Stimulated activated memory B cell treated with anti-CD40 and anti-IgM and Interleukin-4, amounts not matched to agents 10 μg/mL and 1 μg/mL and 100 μg/mL, for 72 hours (primary cell): ENCODE measurements around the gene DNMT3A.

Experiments used
- ATAC-seq: fragments of 150-1000 bp; cut with Tn5 transposase; 2 replicates; pipeline ENCODE4 v1.10.0; 2021
- H3K27ac Mint-ChIP-seq: one replicate; pipeline ENCODE4 v1.8.0; 2022; ENCODE audit warnings: mild to moderate bottlenecking, mixed read lengths
- H3K27me3 Mint-ChIP-seq: one replicate; pipeline ENCODE4 v1.8.0; 2022; ENCODE audit warnings: mixed read lengths
- H3K36me3 Mint-ChIP-seq: one replicate; pipeline ENCODE4 v1.8.0; 2022; ENCODE audit warnings: mixed read lengths
- H3K4me1 Mint-ChIP-seq: one replicate; pipeline ENCODE4 v1.8.0; 2022; ENCODE audit warnings: mixed read lengths
- H3K4me3 Mint-ChIP-seq: one replicate; pipeline ENCODE4 v1.8.0; 2022; ENCODE audit warnings: mild to moderate bottlenecking, moderate library complexity, mixed read lengths
- H3K9me3 Mint-ChIP-seq: one replicate; pipeline ENCODE4 v1.8.0; 2022; ENCODE audit warnings: mixed read lengths

Gene DNMT3A

GRCh38 chr2:25365241-25365640 lies 23.5 kb upstream of the DNMT3A start:
- no peaks in the 10 kb centered on the region for H3K9me3 Mint-ChIP-seq
- no peak overlapping the region for H3K27ac Mint-ChIP-seq
- no peak overlapping the region for H3K4me3 Mint-ChIP-seq
- H3K4me1 Mint-ChIP-seq, result peaks cover 35% of the 10 kb centered on the region
- no peaks in the 10 kb centered on the region for H3K36me3 Mint-ChIP-seq
- H3K27me3 Mint-ChIP-seq, result no peaks in the 10 kb centered on the region
- no peak for ATAC-seq

DNA sequence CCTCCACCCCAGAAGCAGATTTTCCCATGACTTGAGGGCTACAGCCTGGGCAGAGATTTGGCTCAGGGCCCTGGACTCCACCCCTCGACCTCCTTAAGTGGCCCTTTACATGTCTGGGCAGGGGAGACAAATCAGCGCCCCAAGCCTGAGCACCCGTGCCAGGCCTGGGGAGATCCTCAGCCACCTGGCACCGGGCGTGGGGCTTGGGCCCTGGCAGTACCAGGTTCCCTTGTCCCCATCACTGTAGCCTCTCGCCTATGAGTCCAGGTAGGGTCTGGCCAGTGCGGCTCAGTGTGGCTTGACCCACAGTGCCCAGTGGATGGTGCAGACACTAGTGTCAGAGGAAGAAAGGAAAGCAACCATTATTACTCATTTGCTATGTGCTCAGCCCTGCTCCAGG lies 22.0 kb upstream of the DNMT3A start:
- peak overlapping the region; percentile 39 for H3K4me3 Mint-ChIP-seq
- H3K9me3 Mint-ChIP-seq, result no peaks in the 10 kb centered on the region
- H3K4me1 Mint-ChIP-seq, result peaks cover 36% of the 10 kb centered on the region
- H3K27me3 Mint-ChIP-seq, result no peaks in the 10 kb centered on the region
- H3K36me3 Mint-ChIP-seq, result no peaks in the 10 kb centered on the region
- peak overlapping the region; percentile 90 for H3K27ac Mint-ChIP-seq
- ATAC-seq, result no peak

DNA sequence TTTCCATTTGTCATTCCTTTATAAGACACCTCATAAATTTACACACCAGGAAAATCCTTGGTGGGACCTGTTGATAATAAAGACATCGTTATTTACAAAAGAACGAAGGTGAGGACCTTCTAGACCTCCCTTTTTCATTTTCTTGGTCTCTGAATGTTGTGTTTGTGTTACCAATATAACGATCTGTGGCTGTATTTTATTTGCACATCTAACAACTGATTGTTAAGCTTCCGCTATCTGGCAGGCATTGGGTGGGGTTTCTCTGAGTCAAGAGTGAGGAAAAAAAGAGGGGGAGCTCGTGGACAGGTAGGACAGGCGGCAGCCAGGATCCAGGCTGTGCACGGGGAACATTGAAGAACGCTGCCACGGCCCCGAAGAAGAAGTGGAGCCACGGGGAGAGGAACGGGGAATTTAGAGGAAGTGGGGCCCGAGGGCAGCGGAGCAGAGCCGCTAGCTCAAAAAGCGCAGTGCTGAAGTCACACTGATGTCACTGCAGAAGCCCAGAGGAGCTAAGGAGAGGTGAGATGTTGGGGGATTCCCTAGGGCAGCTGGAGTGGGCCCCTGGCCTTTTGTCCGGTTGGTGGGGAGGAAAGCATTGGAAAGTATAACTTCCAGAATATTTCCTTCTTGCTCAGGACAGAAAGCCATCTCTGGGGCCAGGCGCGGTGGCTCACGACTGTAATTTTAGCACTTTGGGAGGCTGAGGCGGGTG lies 20.9 kb upstream of the DNMT3A start:
- Mint-ChIP-seq H3K27ac (peak overlapping the region; percentile 90), H3K9me3 (no peaks in the 10 kb centered on the region), H3K4me1 (peaks cover 46% of the 10 kb centered on the region), H3K4me3 (peak overlapping the region; percentile 85), H3K36me3 (no peaks in the 10 kb centered on the region), H3K27me3 (no peaks in the 10 kb centered on the region)
- ATAC-seq, result peak; percentile 91

DNA sequence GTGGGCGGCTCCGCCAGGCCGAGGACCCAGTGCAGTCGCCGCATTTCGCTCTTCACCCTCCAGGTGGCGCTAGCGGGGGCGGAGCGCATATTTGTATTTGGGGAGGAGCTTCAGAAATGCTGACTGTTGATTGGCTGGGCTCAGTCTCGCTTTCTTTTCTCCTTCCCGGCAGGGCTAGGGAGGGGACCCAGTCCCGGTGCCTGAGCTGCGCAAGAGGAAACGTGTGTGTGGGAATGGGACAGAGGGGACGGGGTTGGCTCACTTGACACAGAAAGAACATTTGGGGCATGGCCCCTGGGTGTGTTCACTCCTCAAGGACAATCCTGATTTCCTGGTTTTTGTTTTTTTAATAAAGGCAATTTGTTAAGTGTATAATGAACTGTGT lies 20.3 kb upstream of the DNMT3A start:
- Mint-ChIP-seq H3K36me3 (no peaks in the 10 kb centered on the region), H3K4me1 (peaks cover 46% of the 10 kb centered on the region), H3K9me3 (no peaks in the 10 kb centered on the region), H3K27me3 (no peaks in the 10 kb centered on the region), H3K27ac (peak overlapping the region; percentile 90), H3K4me3 (peak overlapping the region; percentile 85)
- ATAC-seq, result peak; percentile 94

DNA sequence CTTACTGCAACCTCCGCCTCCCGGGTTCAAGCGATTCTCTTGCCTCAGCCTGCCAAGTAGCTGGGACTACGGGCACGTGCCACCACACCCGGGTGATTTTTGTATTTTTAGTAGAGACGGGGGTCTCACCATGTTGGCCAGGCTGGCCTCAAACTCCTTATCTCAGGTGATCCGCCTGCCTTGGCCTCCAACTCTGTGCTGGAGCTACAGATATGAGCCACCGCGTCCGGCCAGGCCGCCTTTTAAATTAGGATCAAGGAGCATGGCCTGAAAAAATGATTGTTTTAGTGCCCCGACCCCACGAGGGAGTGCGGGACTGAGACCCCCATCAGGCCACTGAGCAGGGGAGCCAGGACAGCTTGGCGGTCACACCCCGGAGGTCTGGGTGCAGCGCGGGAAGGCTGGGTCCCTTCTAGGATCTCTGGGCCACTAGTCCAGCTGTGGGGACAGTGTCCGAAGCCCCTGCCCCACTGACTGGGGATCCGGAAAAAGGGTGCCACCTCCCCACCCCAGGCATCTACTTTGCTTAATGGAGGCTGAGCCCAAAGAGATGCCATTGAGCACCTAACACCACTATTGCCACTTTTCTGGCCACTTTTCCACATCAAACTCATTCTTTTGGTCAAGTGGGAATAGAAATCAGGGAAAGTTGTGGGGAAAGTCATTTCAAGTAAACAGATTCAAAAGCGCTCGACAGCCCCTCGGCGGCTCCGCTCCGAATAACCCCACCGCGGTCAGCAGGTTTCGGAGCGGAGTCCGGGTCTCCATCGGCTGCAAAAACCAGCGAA lies 19.7 kb upstream of the DNMT3A start:
- no peaks in the 10 kb centered on the region for H3K36me3 Mint-ChIP-seq
- no peaks in the 10 kb centered on the region for H3K27me3 Mint-ChIP-seq
- H3K27ac Mint-ChIP-seq, result peak overlapping the region; percentile 90
- no peaks in the 10 kb centered on the region for H3K9me3 Mint-ChIP-seq
- H3K4me3 Mint-ChIP-seq, result peak overlapping the region; percentile 85
- peaks cover 43% of the 10 kb centered on the region for H3K4me1 Mint-ChIP-seq
- ATAC-seq, result no peak

DNA sequence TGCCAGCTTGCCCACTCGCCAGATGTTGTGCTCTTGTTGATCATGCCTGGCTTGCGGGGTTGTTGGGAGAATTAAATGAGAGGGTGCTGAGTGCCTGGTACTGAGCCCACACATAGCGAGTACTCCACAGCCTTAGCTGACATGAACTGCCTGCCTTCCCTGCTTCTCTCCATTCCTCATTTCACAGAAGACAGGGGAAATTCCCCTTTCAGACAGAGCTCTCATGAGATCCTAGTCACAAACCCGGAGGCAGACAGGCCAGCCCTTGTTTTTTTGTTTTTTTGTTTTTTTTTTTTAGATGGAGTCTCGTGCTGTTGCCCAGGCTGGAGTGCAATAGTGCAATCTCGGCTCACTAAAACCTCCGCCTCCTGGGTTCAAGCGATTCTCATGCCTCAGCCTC lies 17.1 kb upstream of the DNMT3A start:
- Mint-ChIP-seq H3K4me1 (peaks cover 33% of the 10 kb centered on the region), H3K9me3 (no peaks in the 10 kb centered on the region), H3K4me3 (no peak overlapping the region), H3K27me3 (no peaks in the 10 kb centered on the region), H3K27ac (peak overlapping the region; percentile 50), H3K36me3 (no peaks in the 10 kb centered on the region)
- no peak for ATAC-seq

- Mint-ChIP-seq H3K27me3 (no peaks in the 10 kb centered on the region), H3K4me3 (no peak overlapping the region), H3K36me3 (no peaks in the 10 kb centered on the region), H3K27ac (peak overlapping the region; percentile 50), H3K4me1 (peaks cover 28% of the 10 kb centered on the region), H3K9me3 (no peaks in the 10 kb centered on the region)
- ATAC-seq, result no peak
Measured at GRCh38 chr2:25358249-25358815, 16.6 kb upstream of the DNMT3A start.

GRCh38 chr2:25356088-25356487 lies 14.4 kb upstream of the DNMT3A start:
- H3K4me3 Mint-ChIP-seq, result no peak overlapping the region
- H3K4me1 Mint-ChIP-seq, result peaks cover 18% of the 10 kb centered on the region
- ATAC-seq, result no peak
- H3K27ac Mint-ChIP-seq, result no peak overlapping the region
- H3K9me3 Mint-ChIP-seq, result no peaks in the 10 kb centered on the region
- no peaks in the 10 kb centered on the region for H3K36me3 Mint-ChIP-seq
- no peaks in the 10 kb centered on the region for H3K27me3 Mint-ChIP-seq

DNA sequence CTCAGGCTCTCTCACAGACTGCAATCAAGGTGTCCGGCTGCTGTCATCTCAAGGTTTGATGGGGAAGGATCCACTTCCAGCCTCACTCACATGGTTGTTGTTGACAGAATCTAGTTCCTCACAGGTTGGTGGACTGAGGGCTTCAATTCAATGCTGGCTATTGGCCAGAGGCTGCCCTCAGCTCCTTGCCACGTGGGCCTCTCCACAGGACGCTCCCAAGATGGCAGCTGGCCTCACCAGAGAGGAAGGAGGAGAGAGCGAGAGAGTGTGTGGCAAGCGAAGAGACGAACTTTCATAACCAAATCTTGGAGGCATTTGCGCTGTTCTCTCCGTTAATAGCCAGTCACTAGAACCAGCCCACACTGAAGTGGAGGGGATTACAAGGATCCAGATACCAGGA lies 13.5 kb upstream of the DNMT3A start:
- Mint-ChIP-seq H3K27ac (no peak overlapping the region), H3K4me3 (no peak overlapping the region), H3K9me3 (peaks cover 3% of the 10 kb centered on the region), H3K27me3 (no peaks in the 10 kb centered on the region), H3K4me1 (peaks cover 22% of the 10 kb centered on the region), H3K36me3 (no peaks in the 10 kb centered on the region)
- ATAC-seq, result no peak

DNA sequence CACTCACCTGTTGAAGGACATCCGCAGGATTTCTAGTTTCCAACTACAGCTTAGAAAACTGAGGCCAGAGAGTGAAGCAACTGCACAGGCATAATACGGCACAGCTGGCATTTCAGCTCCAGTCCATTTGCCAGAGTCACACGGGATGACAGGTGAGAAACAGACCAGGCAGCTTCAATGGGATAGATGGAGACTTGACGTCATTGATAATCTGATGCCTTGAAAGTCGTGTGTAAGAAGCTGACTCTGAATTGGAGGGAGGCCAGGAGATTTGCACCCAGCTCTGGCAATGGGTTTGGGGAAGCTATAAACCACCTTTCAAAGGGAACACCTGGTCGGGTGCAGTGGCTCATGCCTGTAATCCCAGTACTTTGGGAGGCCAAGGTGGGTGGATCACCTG lies 12.4 kb upstream of the DNMT3A start:
- ATAC-seq, result no peak
- H3K9me3 Mint-ChIP-seq, result peaks cover 4% of the 10 kb centered on the region
- H3K27ac Mint-ChIP-seq, result no peak overlapping the region
- H3K4me3 Mint-ChIP-seq, result no peak overlapping the region
- H3K27me3 Mint-ChIP-seq, result no peaks in the 10 kb centered on the region
- H3K4me1 Mint-ChIP-seq, result peaks cover 31% of the 10 kb centered on the region
- no peaks in the 10 kb centered on the region for H3K36me3 Mint-ChIP-seq

GRCh38 chr2:25349397-25349796 lies 7.7 kb upstream of the DNMT3A start:
- H3K36me3 Mint-ChIP-seq, result no peaks in the 10 kb centered on the region
- H3K9me3 Mint-ChIP-seq, result peaks cover 4% of the 10 kb centered on the region
- ATAC-seq, result no peak
- peaks cover 31% of the 10 kb centered on the region for H3K4me1 Mint-ChIP-seq
- H3K4me3 Mint-ChIP-seq, result no peak overlapping the region
- H3K27me3 Mint-ChIP-seq, result no peaks in the 10 kb centered on the region
- no peak overlapping the region for H3K27ac Mint-ChIP-seq

GRCh38 chr2:25347846-25348245 lies 6.1 kb upstream of the DNMT3A start:
- no peak for ATAC-seq
- Mint-ChIP-seq H3K4me3 (no peak overlapping the region), H3K9me3 (peaks cover 4% of the 10 kb centered on the region), H3K27me3 (no peaks in the 10 kb centered on the region), H3K36me3 (no peaks in the 10 kb centered on the region), H3K27ac (no peak overlapping the region), H3K4me1 (peaks cover 31% of the 10 kb centered on the region)

- Mint-ChIP-seq H3K4me1 (peaks cover 25% of the 10 kb centered on the region), H3K9me3 (peaks cover 4% of the 10 kb centered on the region), H3K4me3 (no peak overlapping the region), H3K27me3 (no peaks in the 10 kb centered on the region), H3K36me3 (no peaks in the 10 kb centered on the region), H3K27ac (no peak overlapping the region)
- peak; percentile 56 for ATAC-seq
Measured at GRCh38 chr2:25347205-25347815, 5.6 kb upstream of the DNMT3A start.

- Mint-ChIP-seq H3K9me3 (no peaks in the 10 kb centered on the region), H3K27me3 (no peaks in the 10 kb centered on the region), H3K27ac (no peak overlapping the region)
Measured at GRCh38 chr2:25343187-25343825, 1.6 kb upstream of the DNMT3A start.

More at GRCh38 chr2:25343187-25343825, 1.6 kb upstream of the DNMT3A start:
- peaks cover 25% of the 10 kb centered on the region for H3K4me1 Mint-ChIP-seq
- peak overlapping the region; percentile 84 for H3K4me3 Mint-ChIP-seq
- ATAC-seq, result no peak
- H3K36me3 Mint-ChIP-seq, result no peaks in the 10 kb centered on the region
